GM13977 (cell line): Measurements from ENCODE around the gene LRRC55.

Experiments
- DNase-seq: peaks from one replicate; pipeline ENCODE4 v3.0.0; 2012; ENCODE audit warnings: low spot score
- CTCF ChIP-seq: IDR thresholded peaks from 2 replicates; pipeline ENCODE4 v1.5.1; 2012; ENCODE audit warnings: mild to moderate bottlenecking, control low read depth; ENCODE audit not compliant: insufficient read depth; ENCODE audit errors: extremely low read depth, missing control alignments
- in situ Hi-C: fragments of 300-500 bp; cut with MboI; formaldehyde crosslinking; loops from one replicate; pipeline ENCODE4 v1.12.0; 2022; ENCODE audit warnings: low sequenced_read_pairs, low pct_unique_long_range_greater_than_20kb, mixed read lengths, inconsistent platforms; ENCODE audit not compliant: unreplicated experiment

LRRC55 gene

GRCh38 chr11:57216463-57216862 lies 34.7 kb downstream of the LRRC55 start:
- in situ Hi-C loops: no loop called here
- no peak for TF ChIP-seq CTCF
- no peak for DNase-seq

- no peak for DNase-seq
- in situ Hi-C loops: no loop called here
- no peak for TF ChIP-seq CTCF
Observed at GRCh38 chr11:57217053-57217452, 35.3 kb downstream of the LRRC55 start.

- no peak for TF ChIP-seq CTCF
- in situ Hi-C loops: no loop called here
- DNase-seq: no peak
Observed at GRCh38 chr11:57219021-57219627, 37.4 kb downstream of the LRRC55 start.

- no peak for TF ChIP-seq CTCF
- DNase-seq: no peak
Observed at GRCh38 chr11:57222239-57222638, 40.5 kb downstream of the LRRC55 start.

GRCh38 chr11:57223601-57224000 lies 41.8 kb downstream of the LRRC55 start:
- no peak for TF ChIP-seq CTCF
- in situ Hi-C loops: no loop called here
- DNase-seq: no peak

More at GRCh38 chr11:57222239-57222638, 40.5 kb downstream of the LRRC55 start:
- in situ Hi-C loops: no loop called here

GRCh38 chr11:57224128-57224527 lies 42.4 kb downstream of the LRRC55 start:
- DNase-seq: no peak
- in situ Hi-C loops: no loop called here
- no peak for TF ChIP-seq CTCF
